GM19452 (cell line): ENCODE results near the gene CPLX1.

Source experiments
- ATAC-seq: cut with Tn5 transposase; IDR thresholded peaks from one replicate; pipeline ENCODE4 v1.9.1; 2021; ENCODE audit not compliant: unreplicated experiment

CPLX1 gene

GRCh38 chr4:825971-826330 is at the start of gene CPLX1:
TSS of gene CPLX1 (minus strand) at chr4:826129. CDS start at chr4:824522, 1,607 bp downstream.
- no peak for ATAC-seq

GRCh38 chr4:874971-875817 is 49.3 kb upstream of the CPLX1 start:
- no peak for ATAC-seq

- ATAC-seq: no peak
These were observed 48.1 kb upstream of the CPLX1 start for GRCh38 chr4:874056-874455.

- ATAC-seq: no peak
These were observed 46.5 kb upstream of the CPLX1 start for GRCh38 chr4:872241-872981.

GRCh38 chr4:871484-871883 is 45.6 kb upstream of the CPLX1 start:
- ATAC-seq: no peak

GRCh38 chr4:870951-871350 is 45.0 kb upstream of the CPLX1 start:
- ATAC-seq: no peak

GRCh38 chr4:869776-870175 is 43.8 kb upstream of the CPLX1 start:
- ATAC-seq: no peak

- no peak for ATAC-seq
These were observed 42.5 kb upstream of the CPLX1 start for GRCh38 chr4:868421-868820.

GRCh38 chr4:867526-868250 is 41.8 kb upstream of the CPLX1 start:
- no peak for ATAC-seq

GRCh38 chr4:866761-867390 is 40.9 kb upstream of the CPLX1 start:
- ATAC-seq: no peak

- no peak for ATAC-seq
These were observed 40.3 kb upstream of the CPLX1 start for GRCh38 chr4:866068-866760.

GRCh38 chr4:865572-865971 is 39.6 kb upstream of the CPLX1 start:
- no peak for ATAC-seq

- ATAC-seq: no peak
These were observed 39.2 kb upstream of the CPLX1 start for GRCh38 chr4:865121-865465.

GRCh38 chr4:864456-865120 is 38.7 kb upstream of the CPLX1 start:
- ATAC-seq: no peak

GRCh38 chr4:860561-860960 is 34.6 kb upstream of the CPLX1 start:
- no peak for ATAC-seq

- ATAC-seq: no peak
These were observed 33.6 kb upstream of the CPLX1 start for GRCh38 chr4:859496-859895.

- no peak for ATAC-seq
These were observed 33.0 kb upstream of the CPLX1 start for GRCh38 chr4:858831-859451.

GRCh38 chr4:858041-858481 is 32.1 kb upstream of the CPLX1 start:
- no peak for ATAC-seq

GRCh38 chr4:857461-857860 is 31.5 kb upstream of the CPLX1 start:
- no peak for ATAC-seq
